BJ (cell line): ENCODE data around the gene UNC119. TPM values are rescaled to one million over a fixed set of nuclear protein-coding genes. Genes with fewer than 3 reads are reported as not detected.

Experiments used
- CTCF ChIA-PET: fragments of 350-600 bp; formaldehyde crosslinking; extraction: SDS; loops from one replicate; lab custom pipeline; 2021; ENCODE audit warnings: antibody characterized with exemption, inconsistent platforms; lab: Yijun Ruan, JAX
- POLR2A ChIA-PET: fragments of 300-600 bp; sonication (Branson Sonifier 250); formaldehyde crosslinking; extraction: SDS; loops from one replicate; lab custom pipeline; 2021; ENCODE audit warnings: antibody characterized with exemption; lab: Charles Lee
- DNase-seq: peaks from one replicate; pipeline ENCODE4 v3.0.0-alpha.2; 2011; ENCODE audit warnings: low read depth
- H3K27me3 ChIP-seq: 2 replicates; pipeline ENCODE4 v1.6.0; 2011; ENCODE audit warnings: low read length; ENCODE audit not compliant: control insufficient read depth, insufficient read depth
- H3K36me3 ChIP-seq: 2 replicates; pipeline ENCODE4 v1.5.1; 2011; ENCODE audit warnings: low read length; ENCODE audit not compliant: control insufficient read depth, insufficient read depth
- H3K4me3 ChIP-seq: 2 replicates; pipeline ENCODE4 v1.5.1; 2011; ENCODE audit warnings: low read depth, mild to moderate bottlenecking, control low read depth, low read length
- polyA plus RNA-seq: library from polyadenylated mRNA; depleted of rRNA; stranded (reverse); fragments of >200 nt; gene quantifications from 2 replicates; pipeline ENCODE4 v1.2.3, GENCODE V29; 2011
- TF ChIP-seq, protein P1 (sequence below): IDR thresholded peaks from 2 replicates; pipeline ENCODE4 v1.5.1; 2011; ENCODE audit warnings: low read depth, mild to moderate bottlenecking, control low read depth, inconsistent platforms, low read length, moderate library complexity; ENCODE audit not compliant: insufficient read depth

UNC119 gene
- polyA plus RNA-seq, 1 experiment: 150 TPM

DNA sequence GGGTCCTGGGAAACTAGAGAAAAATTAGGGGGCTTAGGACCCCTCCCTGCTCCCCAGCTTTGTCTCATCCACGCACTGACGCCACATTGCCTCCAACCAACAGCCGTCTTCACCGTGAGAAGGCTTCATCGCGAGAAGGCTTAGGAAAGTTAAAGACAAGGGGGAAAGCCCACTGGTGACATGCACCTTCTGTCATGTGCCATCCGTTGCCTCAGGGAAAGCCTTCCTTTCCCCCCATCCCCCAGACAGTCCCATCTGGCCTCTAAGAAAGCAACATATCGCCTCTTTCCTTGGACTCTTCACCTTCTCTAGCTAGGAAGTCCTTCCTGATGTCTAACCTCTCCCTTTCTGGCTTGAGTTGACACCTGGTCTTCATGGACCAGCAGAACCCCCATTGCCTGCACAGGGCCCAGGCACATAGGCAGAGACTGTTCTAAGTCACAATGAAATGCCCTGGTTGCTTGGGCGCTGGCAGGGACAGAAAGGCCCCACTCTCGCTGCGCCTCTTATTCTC lies 44.2 kb downstream of the UNC119 start:
- H3K36me3 ChIP-seq: no peaks in the 10 kb centered on the region
- DNase-seq: no peak
- H3K4me3 ChIP-seq: no peak overlapping the region
- H3K27me3 ChIP-seq: peaks cover 50% of the 10 kb centered on the region
- ChIA-PET CTCF (interaction anchor here (6.5 kb wide), 1 partner anchor 13 kb away, joined by 48 read pairs; no protein-coding TSS in a partner anchor), POLR2A (no interaction called here)
- TF ChIP-seq, protein P1, sequence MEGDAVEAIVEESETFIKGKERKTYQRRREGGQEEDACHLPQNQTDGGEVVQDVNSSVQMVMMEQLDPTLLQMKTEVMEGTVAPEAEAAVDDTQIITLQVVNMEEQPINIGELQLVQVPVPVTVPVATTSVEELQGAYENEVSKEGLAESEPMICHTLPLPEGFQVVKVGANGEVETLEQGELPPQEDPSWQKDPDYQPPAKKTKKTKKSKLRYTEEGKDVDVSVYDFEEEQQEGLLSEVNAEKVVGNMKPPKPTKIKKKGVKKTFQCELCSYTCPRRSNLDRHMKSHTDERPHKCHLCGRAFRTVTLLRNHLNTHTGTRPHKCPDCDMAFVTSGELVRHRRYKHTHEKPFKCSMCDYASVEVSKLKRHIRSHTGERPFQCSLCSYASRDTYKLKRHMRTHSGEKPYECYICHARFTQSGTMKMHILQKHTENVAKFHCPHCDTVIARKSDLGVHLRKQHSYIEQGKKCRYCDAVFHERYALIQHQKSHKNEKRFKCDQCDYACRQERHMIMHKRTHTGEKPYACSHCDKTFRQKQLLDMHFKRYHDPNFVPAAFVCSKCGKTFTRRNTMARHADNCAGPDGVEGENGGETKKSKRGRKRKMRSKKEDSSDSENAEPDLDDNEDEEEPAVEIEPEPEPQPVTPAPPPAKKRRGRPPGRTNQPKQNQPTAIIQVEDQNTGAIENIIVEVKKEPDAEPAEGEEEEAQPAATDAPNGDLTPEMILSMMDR: no peak

GRCh38 chr17:28507567-28508203 lies 44.7 kb downstream of the UNC119 start:
- Histone ChIP-seq H3K36me3 (no peaks in the 10 kb centered on the region), H3K4me3 (no peak overlapping the region), H3K27me3 (peaks cover 48% of the 10 kb centered on the region)
- TF ChIP-seq, protein P1: no peak
- ChIA-PET POLR2A (no interaction called here), CTCF (interaction anchor here (0.7 to 6.5 kb wide), 2 partner anchors 13 to 30 kb away, joined by 4 to 48 read pairs; no protein-coding TSS in a partner anchor)
- no peak for DNase-seq

DNA sequence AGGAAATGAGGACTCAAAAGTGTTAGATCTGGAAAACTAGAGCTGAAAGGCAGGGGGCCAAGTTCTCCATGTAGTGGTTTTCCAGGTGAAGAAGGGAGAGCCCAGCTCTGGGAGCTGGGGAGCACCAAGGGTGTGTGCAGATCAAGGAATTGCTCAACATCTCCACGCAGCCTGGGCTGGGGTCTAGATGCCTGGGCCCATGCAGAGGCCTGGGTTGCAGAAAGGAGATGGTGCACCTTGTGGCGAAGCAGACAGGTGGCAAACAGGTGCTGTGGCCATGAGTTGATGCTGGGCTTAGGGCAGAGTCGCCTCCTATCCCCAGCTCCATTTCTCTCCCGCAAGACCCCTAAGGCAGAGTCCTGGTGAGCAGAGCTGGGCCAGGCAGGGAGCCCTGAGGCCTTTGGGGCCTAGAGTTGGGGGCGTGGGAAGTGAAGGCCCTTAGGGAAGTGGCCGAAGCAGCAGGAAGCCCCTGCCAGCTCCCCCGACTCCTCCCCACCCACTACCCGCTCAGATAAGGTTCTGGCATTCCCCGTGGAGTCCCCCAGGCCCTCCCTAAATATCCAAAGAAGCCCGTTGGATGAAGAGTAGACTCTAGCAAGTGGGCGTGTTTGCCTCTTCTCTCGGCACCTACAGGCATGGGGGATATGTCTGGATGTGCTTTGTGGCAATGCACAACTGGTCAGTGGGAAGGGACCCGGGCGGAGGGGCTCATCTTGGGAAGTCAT lies 45.5 kb downstream of the UNC119 start:
- DNase-seq: no peak
- CTCF ChIA-PET: interaction anchor here (0.7 to 6.5 kb wide), 2 partner anchors 12 to 31 kb away, joined by 4 to 48 read pairs; no protein-coding TSS in a partner anchor
- Histone ChIP-seq H3K4me3 (no peak overlapping the region), H3K27me3 (peaks cover 44% of the 10 kb centered on the region), H3K36me3 (no peaks in the 10 kb centered on the region)
- TF ChIP-seq, protein P1: no peak
- POLR2A ChIA-PET: no interaction called here

- no peak within 1 kb of the TSS for H3K4me3 ChIP-seq
- POLR2A ChIA-PET: no interaction called here
- H3K36me3 ChIP-seq: no peaks in the 10 kb centered on the region
- TF ChIP-seq, protein P1: no peak
- no peak for DNase-seq
- H3K27me3 ChIP-seq: peaks cover 44% of the 10 kb centered on the region
- CTCF ChIA-PET: interaction anchor here (6.5 kb wide), 1 partner anchor 11 kb away, joined by 48 read pairs; no protein-coding TSS in a partner anchor
Measured at GRCh38 chr17:28505986-28506665, 46.3 kb downstream of the UNC119 start, which contains the start of gene FOXN1. TSS of gene FOXN1 (plus strand) at chr17:28506348. CDS start at chr17:28523970, 17,622 bp downstream.
